ENCODE measurements around the gene TAF15.

DNA sequence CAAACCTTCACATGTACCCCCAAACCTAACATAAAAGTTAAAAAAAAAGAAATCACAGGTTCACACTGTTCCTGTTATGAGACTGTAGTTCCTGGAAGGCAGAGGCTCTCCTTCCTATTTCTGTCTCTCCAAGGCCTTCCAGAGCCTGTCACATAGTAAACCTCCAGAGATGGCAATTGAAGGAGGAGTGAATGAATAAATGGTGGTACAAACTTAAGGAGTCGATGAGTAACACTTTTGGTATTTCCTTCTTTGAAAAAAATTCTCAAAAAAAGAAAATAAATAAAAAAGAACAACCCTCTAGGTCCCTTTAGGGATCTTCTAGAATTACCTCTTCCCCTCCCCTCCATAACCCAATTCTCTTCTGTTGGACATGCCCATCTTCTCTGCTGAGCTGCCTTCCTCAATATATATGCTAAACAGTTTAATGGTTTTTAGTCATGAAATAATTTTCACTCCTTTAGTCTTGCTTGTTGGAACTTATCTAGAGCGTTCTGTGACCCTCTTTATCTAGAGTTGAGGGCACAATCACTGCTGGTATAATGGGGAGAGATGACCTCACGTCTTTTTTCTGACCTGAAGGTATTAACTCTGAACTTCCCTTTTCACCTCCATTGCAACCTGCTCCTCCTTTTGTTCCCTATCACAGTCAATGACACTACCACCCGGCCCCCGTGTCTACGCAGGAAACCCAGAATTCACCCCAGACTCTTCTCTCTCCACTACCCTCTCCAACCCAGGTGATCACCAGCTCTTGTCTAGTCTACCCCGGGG, 1.7 kb upstream of the TAF15 start:
- TF ChIP-seq, protein P1, sequence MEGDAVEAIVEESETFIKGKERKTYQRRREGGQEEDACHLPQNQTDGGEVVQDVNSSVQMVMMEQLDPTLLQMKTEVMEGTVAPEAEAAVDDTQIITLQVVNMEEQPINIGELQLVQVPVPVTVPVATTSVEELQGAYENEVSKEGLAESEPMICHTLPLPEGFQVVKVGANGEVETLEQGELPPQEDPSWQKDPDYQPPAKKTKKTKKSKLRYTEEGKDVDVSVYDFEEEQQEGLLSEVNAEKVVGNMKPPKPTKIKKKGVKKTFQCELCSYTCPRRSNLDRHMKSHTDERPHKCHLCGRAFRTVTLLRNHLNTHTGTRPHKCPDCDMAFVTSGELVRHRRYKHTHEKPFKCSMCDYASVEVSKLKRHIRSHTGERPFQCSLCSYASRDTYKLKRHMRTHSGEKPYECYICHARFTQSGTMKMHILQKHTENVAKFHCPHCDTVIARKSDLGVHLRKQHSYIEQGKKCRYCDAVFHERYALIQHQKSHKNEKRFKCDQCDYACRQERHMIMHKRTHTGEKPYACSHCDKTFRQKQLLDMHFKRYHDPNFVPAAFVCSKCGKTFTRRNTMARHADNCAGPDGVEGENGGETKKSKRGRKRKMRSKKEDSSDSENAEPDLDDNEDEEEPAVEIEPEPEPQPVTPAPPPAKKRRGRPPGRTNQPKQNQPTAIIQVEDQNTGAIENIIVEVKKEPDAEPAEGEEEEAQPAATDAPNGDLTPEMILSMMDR (IDR thresholded peaks at IDR 0.05): no peak
- TF ChIP-seq POLR2A (IDR thresholded peaks at IDR 0.05): no peak
- no peak for TF ChIP-seq POLR2AphosphoS5 (IDR thresholded peaks at IDR 0.05)
- no peak for TF ChIP-seq EP300 (IDR thresholded peaks at IDR 0.05)
